GM12878 (cell line): Measurements from ENCODE around the gene CHERP. TPM values are rescaled to one million over a fixed set of nuclear protein-coding genes. Genes with fewer than 3 reads are reported as not detected.
A peak's percentile ranks its signal among the peaks of the same experiment; 100 is the strongest.

Experiments
- ATAC-seq: fragments of 200-7000 bp; cut with Tn5 transposase; 3 replicates; pipeline ENCODE4 v1.9.1; 2020; ENCODE audit warnings: mild to moderate bottlenecking, moderate library complexity
- BruUV-seq: library from RNA; stranded (reverse); fragments of 400-500 nt; replicated peaks from 2 replicates; lab custom pipeline; 2021; lab: Mats Ljungman, UMichigan
- CTCF ChIA-PET: fragments of 300-600 bp; sonication (Branson Sonifier 250); formaldehyde crosslinking; extraction: SDS; loops from one replicate; lab custom pipeline; 2021; ENCODE audit warnings: inconsistent platforms; lab: Yijun Ruan, JAX
- POLR2A ChIA-PET: fragments of 350-600 bp; formaldehyde crosslinking; extraction: SDS; loops from one replicate; lab custom pipeline; 2021; ENCODE audit warnings: inconsistent platforms; lab: Charles Lee
- RAD21 ChIA-PET: fragments of 300-600 bp; sonication (Branson Sonifier 250); formaldehyde crosslinking; loops from one replicate; lab custom pipeline; 2023; ENCODE audit warnings: antibody characterized with exemption; ENCODE audit not compliant: unreplicated experiment; lab: Charles Lee
- SMC1A ChIA-PET: fragments of 300-600 bp; sonication (Branson Sonifier 250); formaldehyde crosslinking; loops from one replicate; lab custom pipeline; 2023; ENCODE audit not compliant: unreplicated experiment, uncharacterized antibody; lab: Charles Lee
- DNase-seq: peaks from one replicate; pipeline ENCODE4 v3.0.0-alpha.2; 2011; ENCODE audit warnings: low read depth, low spot score
- FAIRE-seq: peaks from 3 replicates; lab custom pipeline; 2011; peaks lifted over from hg19 to GRCh38; lab: Jason Lieb, UNC
- H2AFZ ChIP-seq: 2 replicates; pipeline ENCODE4 v1.6.0; 2011; ENCODE audit warnings: low read depth, low read length, control low read depth; ENCODE audit not compliant: control insufficient read depth
- H3K27ac ChIP-seq: 2 replicates; pipeline ENCODE4 v1.5.1; 2011; ENCODE audit warnings: control low read depth; ENCODE audit not compliant: control insufficient read depth, insufficient read depth
- H3K27me3 ChIP-seq, 2 experiments: replicated peaks in 1 of 2; 2 replicates each; pipeline versions ENCODE4 v1.6.0 to v1.6.1; 2011; ENCODE audit warnings: low read length in 1 of 2; ENCODE audit not compliant: control insufficient read depth in 2 of 2, insufficient read depth in 2 of 2
- H3K36me3 ChIP-seq, 2 experiments: 2 replicates each; pipeline ENCODE4 v1.5.1; 2011; ENCODE audit warnings: low read length in 1 of 2; ENCODE audit not compliant: control insufficient read depth in 2 of 2, insufficient read depth in 2 of 2
- H3K4me1 ChIP-seq: 2 replicates; pipeline ENCODE4 v1.6.1; 2011; ENCODE audit warnings: mild to moderate bottlenecking, low read length, moderate library complexity, mixed read lengths; ENCODE audit not compliant: control insufficient read depth, insufficient read depth
- H3K4me2 ChIP-seq: 2 replicates; pipeline ENCODE4 v1.6.0; 2011; ENCODE audit warnings: control low read depth; ENCODE audit not compliant: control insufficient read depth, insufficient read depth
- H3K4me3 ChIP-seq: fragments of 200-600 bp; sonication (generic); 2 replicates; pipeline ENCODE4 v1.5.1; 2016
- H3K79me2 ChIP-seq: 2 replicates; pipeline ENCODE4 v1.6.0; 2011; ENCODE audit warnings: low read length; ENCODE audit not compliant: control insufficient read depth, insufficient read depth
- H3K9ac ChIP-seq: 2 replicates; pipeline ENCODE4 v1.8.0; 2011; ENCODE audit warnings: low read length, control low read depth, mixed read lengths; ENCODE audit not compliant: control insufficient read depth, insufficient read depth
- H3K9me3 ChIP-seq: replicated peaks from 3 replicates; pipeline ENCODE4 v1.5.1; 2011; ENCODE audit warnings: mild to moderate bottlenecking, low read length; ENCODE audit not compliant: control insufficient read depth, insufficient read depth
- H4K20me1 ChIP-seq: 2 replicates; pipeline ENCODE4 v1.6.0; 2011; ENCODE audit not compliant: control insufficient read depth, insufficient read depth
- JUND ChIP-seq: IDR thresholded peaks from 2 replicates; pipeline ENCODE4 v1.6.1; 2012; ENCODE audit warnings: low read depth, mild to moderate bottlenecking, low read length, improper control_type of control experiment, moderate library complexity
- WGBS: methylation state at CpG from one replicate; pipeline ENCODE4 v1.1.6; 2016; ENCODE audit warnings: low lambda C conversion rate; ENCODE audit not compliant: insufficient replicate concordance, insufficient coverage; ENCODE audit errors: missing lambda C conversion rate; 5-methylcytosine and 5-hydroxymethylcytosine counted together
- in situ Hi-C: fragments of 300-500 bp; cut with MboI; formaldehyde crosslinking; loops from 9 replicates; pipeline ENCODE4 v1.14.3; 2018; ENCODE audit warnings: mixed read lengths
- intact Hi-C: fragments of 100-400 bp; cut with micrococcal nuclease; formaldehyde crosslinking; loops from one replicate; pipeline ENCODE4 v1.14.2; 2022; ENCODE audit not compliant: unreplicated experiment
- polyA plus RNA-seq, 11 experiments: library from polyadenylated mRNA; depleted of rRNA in 4 of 11; unstranded in 6 of 11; stranded (reverse) in 5 of 11; fragments of >200 nt; fragmentation: Nextera tagmentation in 4 of 11; fragmentation: Illumina TruSeq in 1 of 11; extraction: Ambion mirVana in 4 of 11; extraction: Trizol in 1 of 11; gene quantifications; 1 replicate in 1 of 11; 2 replicates in 10 of 11; pipeline versions ENCODE4 v1.2.1 to v1.2.3, GENCODE V29; 2011 to 2016; ENCODE audit warnings: inconsistent platforms in 2 of 11, missing spikeins in 2 of 11, low read depth in 1 of 11
- total RNA-seq, 4 experiments: library from RNA; depleted of rRNA in 3 of 4; stranded (reverse); fragments of >200 nt in 3 of 4; fragmentation: Illumina TruSeq in 1 of 4; extraction: Trizol in 1 of 4; gene quantifications; 2 replicates each; pipeline versions ENCODE4 v1.2.1 to v1.2.3, GENCODE V29; 2013 to 2021
- TF ChIP-seq, protein P1 (sequence below): fragments of 450-650 bp; IDR thresholded peaks from 2 replicates; pipeline ENCODE4 v1.6.1; 2016; ENCODE audit warnings: mild to moderate bottlenecking

CHERP gene
- total and polyA plus RNA-seq, 10 of the 15 experiments (the other 5 are each of a cell fraction or from before 2014, with no cell fraction given) = 0.66 to 65.3 (median 12.2) TPM

DNA sequence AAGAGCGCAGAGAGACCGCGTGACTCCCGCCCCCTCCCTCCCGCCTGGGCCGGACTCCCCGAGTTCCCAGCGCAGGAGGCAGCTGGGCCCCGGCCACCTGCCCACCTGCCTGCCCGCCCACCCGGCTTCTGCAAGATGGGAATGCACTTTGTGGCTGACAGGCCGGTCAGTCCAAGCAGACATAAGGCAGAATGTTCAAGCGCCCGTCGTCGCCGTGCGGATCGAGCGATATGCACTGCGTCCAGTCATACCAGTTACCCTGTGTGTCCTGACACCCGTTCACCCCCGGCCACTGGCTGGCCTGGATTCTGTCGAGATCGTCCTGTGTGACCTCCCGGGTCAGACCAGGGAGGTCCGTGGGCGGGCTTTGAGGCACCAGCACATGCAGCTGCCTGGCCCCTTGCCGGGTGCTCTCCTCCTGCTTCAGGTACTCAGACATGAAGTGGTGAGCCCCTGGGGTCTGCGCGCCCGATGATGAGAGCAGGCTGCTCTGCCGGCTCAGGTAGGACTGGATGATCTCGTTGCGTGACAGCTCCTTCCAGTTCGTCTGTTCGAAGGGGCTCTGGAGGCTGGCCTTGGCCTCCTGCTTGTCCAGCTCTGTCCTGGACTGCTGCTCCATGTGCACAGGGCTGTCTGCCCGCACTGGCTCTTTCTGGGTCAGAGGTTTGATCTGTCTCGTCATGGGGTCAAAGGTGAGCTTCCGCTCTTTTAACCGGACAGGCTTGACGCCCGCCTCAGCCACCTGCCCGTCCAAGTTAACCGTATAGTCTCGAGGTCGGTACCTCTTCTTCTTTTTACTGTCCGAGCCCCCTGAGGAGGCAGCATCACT lies 33.8 kb upstream of the CHERP start:
- BruUV-seq = no TSS peak
- no peaks in the 10 kb centered on the region for H3K27me3 ChIP-seq
- H3K9me3 ChIP-seq = no peaks in the 10 kb centered on the region
- H4K20me1 ChIP-seq = peaks cover 2% of the 10 kb centered on the region; the same call in 1 of the 2 replicates
- TF ChIP-seq JUND = no peak
- TF ChIP-seq, protein P1, sequence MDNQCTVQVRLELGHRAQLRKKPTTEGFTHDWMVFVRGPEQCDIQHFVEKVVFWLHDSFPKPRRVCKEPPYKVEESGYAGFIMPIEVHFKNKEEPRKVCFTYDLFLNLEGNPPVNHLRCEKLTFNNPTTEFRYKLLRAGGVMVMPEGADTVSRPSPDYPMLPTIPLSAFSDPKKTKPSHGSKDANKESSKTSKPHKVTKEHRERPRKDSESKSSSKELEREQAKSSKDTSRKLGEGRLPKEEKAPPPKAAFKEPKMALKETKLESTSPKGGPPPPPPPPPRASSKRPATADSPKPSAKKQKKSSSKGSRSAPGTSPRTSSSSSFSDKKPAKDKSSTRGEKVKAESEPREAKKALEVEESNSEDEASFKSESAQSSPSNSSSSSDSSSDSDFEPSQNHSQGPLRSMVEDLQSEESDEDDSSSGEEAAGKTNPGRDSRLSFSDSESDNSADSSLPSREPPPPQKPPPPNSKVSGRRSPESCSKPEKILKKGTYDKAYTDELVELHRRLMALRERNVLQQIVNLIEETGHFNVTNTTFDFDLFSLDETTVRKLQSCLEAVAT = peak; percentile 79
- FAIRE-seq = no peak
- ChIA-PET CTCF (no interaction called here), RAD21 (interaction anchor here (4.1 kb wide), 1 partner anchor 11 kb away, joined by 17 read pairs; no protein-coding TSS in a partner anchor), POLR2A (interaction anchor here (0.5 to 6.5 kb wide), 2 partner anchors 9 to 59 kb away, joined by 3 to 93 read pairs; no protein-coding TSS in a partner anchor), SMC1A (interaction anchor here (1.1 kb wide), 1 partner anchor 8 kb away, joined by 3 read pairs; no protein-coding TSS in a partner anchor)
- no peak overlapping the region for H2AFZ ChIP-seq
- H3K4me2 ChIP-seq = no peak overlapping the region
- H3K36me3 ChIP-seq = peaks cover 19 to 34% of the 10 kb centered on the region in 2 experiments
- in situ Hi-C loops (loop anchor here (25.0 kb wide), 1 partner anchor 1989 kb away; the partner anchor contains the start of gene CLEC17A), intact Hi-C loops (no loop called here)
- DNase-seq = no peak
- H3K79me2 ChIP-seq = peaks cover 85% of the 10 kb centered on the region
- H3K4me1 ChIP-seq = peaks cover 12% of the 10 kb centered on the region
- no peak overlapping the region for H3K4me3 ChIP-seq
- WGBS = 94% methylated on average over 46 of the region's 48 CpGs
- H3K27ac ChIP-seq = no peak overlapping the region
- no peak overlapping the region for H3K9ac ChIP-seq
- no peak for ATAC-seq
